B cell (primary cell): Measurements from ENCODE around the gene ZBTB46.

Source experiments
- CTCF ChIP-seq: fragments of 200-600 bp; IDR thresholded peaks from one replicate; pipeline ENCODE4 v1.8.0; 2022; ENCODE audit warnings: antibody characterized with exemption, mild to moderate bottlenecking
- EZH2 ChIP-seq: IDR thresholded peaks from 2 replicates; pipeline ENCODE4 v1.6.1; 2012; ENCODE audit warnings: borderline replicate concordance, low read depth, mild to moderate bottlenecking, moderate library complexity, low read length; ENCODE audit not compliant: insufficient read depth, poor library complexity, severe bottlenecking

GRCh38 chr20:63859166-63859699 lies 28.2 kb upstream of the ZBTB46 start:
- TF ChIP-seq CTCF (no peak), EZH2 (no peak)
